Stimulated activated CD8-positive, alpha-beta memory T cell treated with anti-CD3 and anti-CD28 coated beads, Interleukin-7, amount 100 ng/mL, for 4 hours (primary cell): ENCODE data around the gene LAMC1.
"Not testable (repeated sequence)": the region's sequence is repeated elsewhere in the genome, so short reads cannot be mapped to it uniquely, and the experiment has no call there.

ENCODE experiments used
- DNase-seq, 2 donors: peaks; one replicate each; pipeline ENCODE4 v3.0.0-alpha.2; 2020; ENCODE audit warnings: low read depth in 2 of 2

The LAMC1 gene

GRCh38 chr1:183148599-183148998, 125.4 kb downstream of the LAMC1 start:
- no peak for DNase-seq

DNA sequence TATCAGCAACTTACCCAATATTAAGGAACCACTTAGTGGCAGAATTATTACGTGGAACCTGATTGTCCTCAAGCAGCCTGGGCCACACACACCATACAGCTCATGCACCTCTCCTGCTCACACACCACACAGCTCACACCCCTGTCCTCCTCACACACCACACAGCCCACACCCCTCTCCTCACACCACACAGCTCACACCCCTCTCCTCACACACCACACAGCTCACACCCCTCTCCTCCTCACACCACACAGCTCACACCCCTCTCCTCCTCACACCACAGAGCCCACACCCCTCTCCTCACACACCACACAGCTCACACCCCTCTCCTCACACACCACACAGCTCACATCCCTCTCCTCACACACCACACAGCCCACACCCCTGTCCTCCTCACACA, 126.1 kb downstream of the LAMC1 start:
- no peak for DNase-seq

GRCh38 chr1:183150032-183150431, 126.8 kb downstream of the LAMC1 start:
- DNase-seq = not testable (repeated sequence)

GRCh38 chr1:183150445-183150844, 127.2 kb downstream of the LAMC1 start:
- DNase-seq = no peak

GRCh38 chr1:183152180-183152579, 129.0 kb downstream of the LAMC1 start:
- DNase-seq = no peak

- DNase-seq = no peak
These were observed 132.7 kb downstream of the LAMC1 start for GRCh38 chr1:183155939-183156338.

DNA sequence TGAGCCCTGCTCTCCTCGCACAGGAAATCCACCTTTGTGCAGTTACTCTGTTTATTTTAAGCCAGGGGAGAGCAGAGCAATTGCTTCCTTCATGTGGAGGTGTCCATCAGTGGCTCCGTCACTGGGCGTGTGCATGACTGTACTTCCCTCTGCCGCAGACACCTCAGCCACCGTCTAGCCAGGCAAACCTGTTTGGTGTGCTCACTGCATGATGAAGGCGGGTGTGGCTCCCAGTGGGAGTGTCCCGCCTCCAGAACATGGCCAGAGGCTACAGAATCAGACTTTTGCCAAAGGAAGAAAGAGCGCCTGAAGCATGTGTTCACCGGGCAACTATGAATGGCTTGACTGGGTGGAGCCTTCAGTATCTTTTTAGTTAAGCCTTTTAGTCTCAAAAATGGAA, 136.7 kb downstream of the LAMC1 start:
- DNase-seq = no peak

GRCh38 chr1:183161391-183161790, 138.2 kb downstream of the LAMC1 start:
- no peak for DNase-seq

DNA sequence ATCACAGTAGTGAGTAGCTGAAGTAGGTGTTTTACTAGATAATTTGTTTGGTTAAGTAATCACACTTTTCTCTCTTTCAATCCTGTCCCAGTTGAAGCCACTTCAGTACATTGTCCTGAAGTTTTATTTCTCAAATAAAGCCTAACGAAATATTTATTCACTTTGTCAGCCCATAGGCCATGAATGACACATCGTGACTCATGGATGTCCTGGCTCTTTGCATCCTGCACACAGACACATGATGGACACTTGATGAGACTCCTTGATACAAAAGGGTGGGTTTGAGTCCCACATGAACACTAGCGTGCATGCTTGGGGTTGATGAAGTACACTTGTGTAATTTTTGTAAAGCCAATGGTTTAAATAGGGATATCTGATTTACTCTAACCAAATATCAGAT, 140.1 kb downstream of the LAMC1 start:
- DNase-seq = no peak

DNA sequence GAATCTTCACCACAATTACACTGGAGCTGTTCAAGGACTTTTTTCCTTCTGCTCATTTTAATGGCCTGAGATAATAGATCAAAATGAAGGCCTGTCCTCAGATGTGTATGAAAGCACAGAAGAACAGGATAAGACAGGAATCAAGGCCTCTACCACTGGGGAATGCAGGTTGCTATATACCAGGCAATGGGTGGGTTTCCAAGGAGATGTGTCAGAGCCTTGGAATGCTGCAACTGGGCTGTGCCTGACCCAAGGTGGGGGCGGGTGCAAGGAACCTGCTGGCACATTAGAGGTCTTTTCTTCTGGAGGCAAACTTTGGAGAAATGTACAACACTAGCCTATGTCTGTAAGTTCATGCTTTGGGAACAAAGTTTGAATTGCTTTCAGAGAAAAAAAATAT, 141.1 kb downstream of the LAMC1 start:
- no peak for DNase-seq

- no peak for DNase-seq
These were observed 141.7 kb downstream of the LAMC1 start for GRCh38 chr1:183164963-183165362.

GRCh38 chr1:183165456-183165855, 142.2 kb downstream of the LAMC1 start:
- no peak for DNase-seq

GRCh38 chr1:183166454-183166853, 143.2 kb downstream of the LAMC1 start:
- no peak for DNase-seq

DNA sequence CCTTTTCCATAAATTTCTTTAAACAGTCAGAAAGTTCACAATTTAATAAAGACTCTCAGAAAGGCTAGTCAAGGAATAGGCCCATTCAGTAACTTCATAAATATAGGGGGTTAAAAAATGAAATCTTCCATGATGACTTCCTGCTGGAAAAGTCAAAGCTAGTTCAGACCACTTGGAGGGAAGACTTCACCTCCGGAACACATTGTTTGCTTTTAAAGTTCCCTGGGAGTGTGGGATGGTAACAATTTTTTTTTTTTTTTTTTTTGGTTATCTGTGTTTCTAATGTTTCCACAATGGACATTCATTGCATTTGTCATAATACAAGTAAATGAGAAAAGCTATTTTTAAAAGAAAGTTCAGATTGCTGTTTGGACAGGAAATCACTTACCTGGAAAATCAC, 144.5 kb downstream of the LAMC1 start:
- no peak for DNase-seq

GRCh38 chr1:183168308-183168707, 145.1 kb downstream of the LAMC1 start:
- no peak for DNase-seq

- no peak for DNase-seq
These were observed 150.6 kb downstream of the LAMC1 start for GRCh38 chr1:183173828-183174227.

DNA sequence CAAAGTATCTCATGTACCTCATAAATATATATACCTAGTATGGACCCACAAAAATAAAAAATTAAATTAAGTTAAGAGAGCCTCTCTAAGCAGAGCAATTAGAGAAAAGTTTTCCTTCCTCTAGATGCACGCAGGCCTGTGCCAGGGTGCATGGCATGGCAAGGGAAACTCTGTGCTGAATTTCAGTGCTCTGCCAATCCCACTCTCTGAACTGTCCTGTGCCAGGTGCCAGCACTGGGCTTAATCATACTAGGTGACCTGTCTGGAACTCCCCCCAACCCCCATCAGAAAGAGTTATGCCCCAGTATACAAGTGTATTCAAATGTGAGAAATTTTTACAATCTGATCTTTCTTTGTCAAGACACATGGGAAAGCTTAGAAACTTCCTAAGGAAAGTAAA, 152.4 kb downstream of the LAMC1 start:
- DNase-seq = no peak

DNA sequence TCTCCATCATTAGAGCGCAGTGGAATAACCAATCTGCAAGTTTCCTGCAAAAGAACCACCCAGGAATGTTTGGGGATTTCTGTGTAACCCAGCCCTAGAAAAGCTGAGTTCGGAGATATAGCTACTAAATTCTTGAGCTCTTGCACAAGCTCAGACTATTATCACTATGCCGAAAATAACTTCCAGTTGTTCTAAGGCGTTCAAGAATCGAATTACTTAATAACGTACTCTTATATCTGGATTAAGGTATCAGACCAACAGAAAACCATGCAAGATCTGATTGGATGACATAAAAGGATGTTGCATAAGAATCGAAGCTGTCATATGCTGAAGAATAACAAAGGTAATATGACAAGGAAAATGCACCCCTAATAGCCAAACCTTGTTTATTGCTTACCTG, 155.3 kb downstream of the LAMC1 start:
- no peak for DNase-seq

DNA sequence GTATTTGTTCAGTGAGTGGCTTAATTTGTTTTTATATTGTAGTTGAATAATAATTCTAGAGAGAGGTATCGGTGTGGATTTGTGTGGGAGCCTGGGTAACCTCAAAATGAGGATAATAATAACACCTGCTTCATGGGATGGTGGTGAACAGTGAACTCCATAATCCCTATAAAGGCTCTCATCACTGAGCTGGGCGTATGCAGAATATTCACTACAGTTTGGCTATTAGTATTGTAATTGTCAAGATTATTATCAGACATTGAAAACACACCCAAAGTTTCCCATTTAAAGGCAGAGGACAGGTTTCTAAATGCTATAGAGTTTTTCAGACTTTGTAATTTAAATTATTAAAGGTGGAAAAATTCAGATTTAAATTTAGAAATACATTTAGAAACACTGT, 155.8 kb downstream of the LAMC1 start:
- DNase-seq = no peak

GRCh38 chr1:183180218-183180617, 157.0 kb downstream of the LAMC1 start:
- no peak for DNase-seq

GRCh38 chr1:183180634-183181056, 157.4 kb downstream of the LAMC1 start:
- DNase-seq = no peak

- no peak for DNase-seq
These were observed 162.8 kb downstream of the LAMC1 start, which contains the start of gene LAMC2 for GRCh38 chr1:183185941-183186490. Gene LAMC2 (plus strand): TSS chr1:183186264. CDS start chr1:183186353, 89 bp downstream.

GRCh38 chr1:183186841-183187240, 163.6 kb downstream of the LAMC1 start:
- no peak for DNase-seq

GRCh38 chr1:183188240-183188639, 165.0 kb downstream of the LAMC1 start:
- DNase-seq = no peak
